ENCODE measurements around the gene CHD6.

CHD6 gene

DNA sequence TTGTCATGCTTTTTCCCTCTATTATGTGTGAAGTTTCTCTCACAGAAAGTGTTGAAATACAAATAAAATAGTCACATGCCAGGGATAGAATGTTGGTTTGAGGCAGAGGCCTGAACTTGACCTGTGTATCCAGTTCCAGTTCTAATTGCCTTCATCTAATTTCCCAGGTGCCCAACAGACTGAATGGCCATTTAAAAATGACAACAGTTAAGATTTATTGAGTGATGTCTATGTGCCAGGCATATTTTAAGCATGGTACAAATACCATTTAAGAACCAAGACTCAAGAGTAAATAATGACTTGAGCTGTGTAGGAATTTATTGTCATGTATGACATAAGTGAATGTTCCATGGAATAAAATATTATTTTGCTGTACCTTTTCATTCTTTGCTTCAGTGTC is 163.9 kb downstream of the CHD6 start:
- Histone ChIP-seq H3K27me3 (no peaks in the 10 kb centered on the region), H3K4me1 (ENCODE audit: control insufficient read depth in 1 of 2, insufficient read depth in 1 of 2, low read depth in 1 of 2, low read length in 1 of 2) (no peaks in the 10 kb centered on the region), H3K36me3 (peaks cover 67% of the 10 kb centered on the region)

DNA sequence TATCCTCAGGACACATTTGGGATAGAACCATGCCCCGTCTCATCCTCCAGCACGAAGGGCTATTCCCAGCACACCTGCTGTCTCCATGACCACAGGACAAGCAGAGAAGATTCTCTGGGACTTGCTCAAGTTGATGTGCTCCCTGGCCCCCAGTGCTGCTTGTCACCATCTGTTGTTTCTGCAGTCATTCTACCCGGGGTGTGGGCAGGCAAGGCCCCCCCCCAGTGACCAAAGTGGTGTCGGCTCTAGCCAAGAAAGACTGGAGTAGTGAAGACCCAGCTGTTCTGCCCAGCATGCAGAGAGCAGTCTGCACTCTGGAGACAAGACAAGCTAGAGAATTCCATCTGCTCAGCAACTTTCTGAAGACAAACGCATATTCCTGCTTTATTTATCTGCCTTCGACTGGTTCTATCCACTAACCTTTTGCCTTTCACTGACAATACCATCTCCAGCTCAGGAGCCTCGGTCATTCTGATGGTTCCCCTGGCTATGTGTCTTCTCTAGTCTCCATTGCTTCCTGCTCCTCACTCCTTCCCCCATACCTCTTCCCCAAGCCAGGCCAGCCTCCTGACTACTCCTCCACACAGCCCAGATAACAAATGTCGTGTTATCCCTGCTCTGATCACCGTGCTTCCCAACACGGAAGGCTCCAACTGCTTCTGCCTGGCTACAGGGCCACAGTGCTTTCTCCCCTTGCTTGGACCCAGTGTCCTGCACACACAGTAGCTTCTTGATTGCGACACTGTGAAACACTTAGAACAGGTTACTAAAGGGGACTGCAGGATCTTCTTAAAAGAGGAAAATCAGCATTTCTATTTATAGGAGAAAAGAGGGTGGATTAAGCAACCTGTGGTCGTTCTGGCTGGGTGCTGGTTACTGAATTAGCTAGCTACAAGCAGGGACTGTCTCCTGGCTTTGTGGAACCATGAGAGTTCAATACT is 164.9 kb downstream of the CHD6 start:
- Histone ChIP-seq H3K27me3 (no peaks in the 10 kb centered on the region), H3K4me3 (ENCODE audit: low read depth in 1 of 2, low read length in 1 of 2) (no peak overlapping the region), H3K36me3 (peaks cover 70% of the 10 kb centered on the region), H3K27ac (no peak overlapping the region), H3K9me3 (no peaks in the 10 kb centered on the region), H3K4me1 (ENCODE audit: control insufficient read depth in 1 of 2, insufficient read depth in 1 of 2, low read depth in 1 of 2, low read length in 1 of 2) (no peaks in the 10 kb centered on the region)
- TF ChIP-seq, protein P1, sequence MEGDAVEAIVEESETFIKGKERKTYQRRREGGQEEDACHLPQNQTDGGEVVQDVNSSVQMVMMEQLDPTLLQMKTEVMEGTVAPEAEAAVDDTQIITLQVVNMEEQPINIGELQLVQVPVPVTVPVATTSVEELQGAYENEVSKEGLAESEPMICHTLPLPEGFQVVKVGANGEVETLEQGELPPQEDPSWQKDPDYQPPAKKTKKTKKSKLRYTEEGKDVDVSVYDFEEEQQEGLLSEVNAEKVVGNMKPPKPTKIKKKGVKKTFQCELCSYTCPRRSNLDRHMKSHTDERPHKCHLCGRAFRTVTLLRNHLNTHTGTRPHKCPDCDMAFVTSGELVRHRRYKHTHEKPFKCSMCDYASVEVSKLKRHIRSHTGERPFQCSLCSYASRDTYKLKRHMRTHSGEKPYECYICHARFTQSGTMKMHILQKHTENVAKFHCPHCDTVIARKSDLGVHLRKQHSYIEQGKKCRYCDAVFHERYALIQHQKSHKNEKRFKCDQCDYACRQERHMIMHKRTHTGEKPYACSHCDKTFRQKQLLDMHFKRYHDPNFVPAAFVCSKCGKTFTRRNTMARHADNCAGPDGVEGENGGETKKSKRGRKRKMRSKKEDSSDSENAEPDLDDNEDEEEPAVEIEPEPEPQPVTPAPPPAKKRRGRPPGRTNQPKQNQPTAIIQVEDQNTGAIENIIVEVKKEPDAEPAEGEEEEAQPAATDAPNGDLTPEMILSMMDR (IDR thresholded peaks at IDR 0.05) = no peak

More for the DNA sequence above, 163.9 kb downstream of the CHD6 start:
- Histone ChIP-seq H3K9me3 (no peaks in the 10 kb centered on the region), H3K27ac (no peak overlapping the region), H3K4me3 (ENCODE audit: low read depth in 1 of 2, low read length in 1 of 2) (no peak overlapping the region)
- TF ChIP-seq, protein P1 (IDR thresholded peaks at IDR 0.05) = no peak

- no peaks in the 10 kb centered on the region for H3K27me3 ChIP-seq
- TF ChIP-seq, protein P1 (IDR thresholded peaks at IDR 0.05) = no peak
- no peaks in the 10 kb centered on the region for H3K4me1 ChIP-seq (ENCODE audit: control insufficient read depth in 1 of 2, insufficient read depth in 1 of 2, low read depth in 1 of 2, low read length in 1 of 2)
- H3K27ac ChIP-seq = no peak overlapping the region
- H3K9me3 ChIP-seq = no peaks in the 10 kb centered on the region
- no peak overlapping the region for H3K4me3 ChIP-seq (ENCODE audit: low read depth in 1 of 2, low read length in 1 of 2)
- H3K36me3 ChIP-seq = peaks cover 81% of the 10 kb centered on the region
These were observed 166.0 kb downstream of the CHD6 start for GRCh38 chr20:41452226-41452625.

GRCh38 chr20:41447006-41447405 is 171.2 kb downstream of the CHD6 start:
- no peak overlapping the region for H3K4me3 ChIP-seq (ENCODE audit: low read depth in 1 of 2, low read length in 1 of 2)
- H3K36me3 ChIP-seq = peaks cover 74% of the 10 kb centered on the region
- no peak overlapping the region for H3K27ac ChIP-seq
- TF ChIP-seq, protein P1 (IDR thresholded peaks at IDR 0.05) = no peak
- no peaks in the 10 kb centered on the region for H3K27me3 ChIP-seq
- no peaks in the 10 kb centered on the region for H3K4me1 ChIP-seq (ENCODE audit: control insufficient read depth in 1 of 2, insufficient read depth in 1 of 2, low read depth in 1 of 2, low read length in 1 of 2)
- no peaks in the 10 kb centered on the region for H3K9me3 ChIP-seq

DNA sequence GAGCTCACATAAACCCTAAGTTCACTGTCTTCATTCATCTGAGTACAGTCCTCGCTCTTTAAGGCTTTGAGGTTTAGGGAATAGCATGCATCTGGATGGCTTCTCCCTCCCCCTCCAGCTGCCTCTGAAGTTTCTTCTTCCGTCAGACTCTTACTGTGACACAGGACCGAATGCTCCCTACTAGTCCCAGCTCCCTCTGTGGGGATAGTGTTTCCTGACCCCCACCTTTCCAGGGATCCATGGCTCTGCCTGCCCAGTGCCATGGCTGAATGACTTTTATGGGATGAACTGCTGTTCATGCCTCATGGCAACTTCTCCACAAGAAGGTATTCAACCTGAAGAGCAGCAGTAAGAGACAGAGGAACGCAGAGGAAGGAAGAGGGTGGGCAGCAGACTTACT is 171.7 kb downstream of the CHD6 start:
- TF ChIP-seq, protein P1 (IDR thresholded peaks at IDR 0.05) = no peak
- Histone ChIP-seq H3K4me1 (ENCODE audit: control insufficient read depth in 1 of 2, insufficient read depth in 1 of 2, low read depth in 1 of 2, low read length in 1 of 2) (no peaks in the 10 kb centered on the region), H3K9me3 (no peaks in the 10 kb centered on the region), H3K36me3 (peaks cover 73% of the 10 kb centered on the region), H3K27ac (no peak overlapping the region), H3K4me3 (ENCODE audit: low read depth in 1 of 2, low read length in 1 of 2) (no peak overlapping the region), H3K27me3 (no peaks in the 10 kb centered on the region)

Data from neutrophil (primary cell).